Measurements from ENCODE around the gene TBC1D2.

The TBC1D2 gene

GRCh38 chr9:98227883-98228282, 27.6 kb downstream of the TBC1D2 start:
- no peak overlapping the region for H3K27ac ChIP-seq (ENCODE audit: extremely low read depth, low read depth, low read length)
- CTCF ChIA-PET = interaction anchor here (0.6 to 1.0 kb wide), 2 partner anchors 9 to 109 kb away, joined by 3 read pairs; partner anchors contain the start of gene TRIM14
- TF ChIP-seq ZNF23 (tag by site-specific recombination; IDR thresholded peaks at IDR 0.05; ENCODE audit: borderline replicate concordance) (no peak), ZNF423 (tag by site-specific recombination; IDR thresholded peaks at IDR 0.05) (no peak), ZNF837 (tag by site-specific recombination; IDR thresholded peaks at IDR 0.05) (no peak), ZNF280C (tag by site-specific recombination; IDR thresholded peaks at IDR 0.05) (no peak), ZNF169 (tag by site-specific recombination; IDR thresholded peaks at IDR 0.05) (no peak), WT1 (tag by site-specific recombination; IDR thresholded peaks at IDR 0.05) (no peak), ZNF529 (tag by site-specific recombination; IDR thresholded peaks at IDR 0.05; ENCODE audit: insufficient replicate concordance) (no peak), ZNF830 (tag by site-specific recombination; IDR thresholded peaks at IDR 0.05; ENCODE audit: low read depth) (no peak), ZNF18 (tag by site-specific recombination; IDR thresholded peaks at IDR 0.05) (no peak), ZNF521 (tag by site-specific recombination; IDR thresholded peaks at IDR 0.05) (no peak), ZNF239 (tag by site-specific recombination; IDR thresholded peaks at IDR 0.05) (no peak), ZBTB44 (tag by site-specific recombination; IDR thresholded peaks at IDR 0.05) (no peak), ZNF707 (tag by site-specific recombination; IDR thresholded peaks at IDR 0.05) (no peak)
- H3K4me3 ChIP-seq (ENCODE audit: low read depth, low read length) = no peak overlapping the region
- peaks cover 0 to 7% of the 10 kb centered on the region in 2 experiments; a peak in 1 of 3 replicates for H3K36me3 ChIP-seq (ENCODE audit: control insufficient read depth in 2 of 2, insufficient read depth in 1 of 2, low read length in 2 of 2)
- no peaks in the 10 kb centered on the region for H3K9me3 ChIP-seq (ENCODE audit: control insufficient read depth, insufficient read depth, low read depth, low read length)
- H3K4me1 ChIP-seq (ENCODE audit: control insufficient read depth, insufficient read depth, low read length) = no peaks in the 10 kb centered on the region
- POLR2A ChIA-PET = no interaction called here

- ChIA-PET POLR2A (no interaction called here), CTCF (interaction anchor here (1.0 kb wide), 1 partner anchor 10 kb away, joined by 3 read pairs; no protein-coding TSS in a partner anchor)
- H3K4me1 ChIP-seq (ENCODE audit: control insufficient read depth, insufficient read depth, low read length) = no peaks in the 10 kb centered on the region
- no peak overlapping the region for H3K4me3 ChIP-seq (ENCODE audit: low read depth, low read length)
- H3K9me3 ChIP-seq (ENCODE audit: control insufficient read depth, insufficient read depth, low read depth, low read length) = no peaks in the 10 kb centered on the region
- TF ChIP-seq ZNF677 (tag by site-specific recombination; IDR thresholded peaks at IDR 0.05) (no peak), ZNF404 (tag by site-specific recombination; IDR thresholded peaks at IDR 0.05) (no peak), ZNF624 (tag by site-specific recombination; IDR thresholded peaks at IDR 0.05) (no peak), KLF9 (tag by site-specific recombination; IDR thresholded peaks at IDR 0.05; ENCODE audit: low read depth) (no peak), ZBTB44 (tag by site-specific recombination; IDR thresholded peaks at IDR 0.05) (no peak), ZNF175 (tag by site-specific recombination; IDR thresholded peaks at IDR 0.05) (no peak), ZXDB (tag by site-specific recombination; IDR thresholded peaks at IDR 0.05) (no peak), ZNF664 (tag by site-specific recombination; IDR thresholded peaks at IDR 0.05) (no peak), ZBTB6 (tag by site-specific recombination; IDR thresholded peaks at IDR 0.05) (no peak), ZNF513 (tag by site-specific recombination; IDR thresholded peaks at IDR 0.05) (no peak), ZNF146 (tag by site-specific recombination; IDR thresholded peaks at IDR 0.05) (no peak)
- no peak overlapping the region for H3K27ac ChIP-seq (ENCODE audit: extremely low read depth, low read depth, low read length)
- H3K36me3 ChIP-seq (ENCODE audit: control insufficient read depth in 2 of 2, insufficient read depth in 1 of 2, low read length in 2 of 2) = peaks cover 0 to 7% of the 10 kb centered on the region in 2 experiments; a peak in 1 of 3 replicates
These were observed 28.5 kb downstream of the TBC1D2 start for GRCh38 chr9:98226957-98227356.
